K562 (cell line): Measurements from ENCODE around the gene UBL3. TPM values are rescaled to one million over a fixed set of nuclear protein-coding genes. Genes with fewer than 3 reads are reported as not detected.

Experiments used
- ATAC-seq: fragments of 200-7000 bp; cut with Tn5 transposase; 3 replicates; pipeline ENCODE4 v1.9.1; 2020; ENCODE audit warnings: moderate library complexity
- BruUV-seq: library from RNA; stranded (reverse); fragments of 400-500 nt; replicated peaks from 2 replicates; lab custom pipeline; 2021; lab: Mats Ljungman, UMichigan
- CTCF ChIA-PET: fragments of 300-600 bp; formaldehyde crosslinking; extraction: SDS; loops from one replicate; lab custom pipeline; 2021; ENCODE audit warnings: low intra/inter-chr PET ratio; lab: Yijun Ruan, JAX
- POLR2A ChIA-PET: fragments of 300-600, 350-650 bp; sonication (Branson Sonifier 250); formaldehyde crosslinking; extraction: SDS; loops from one replicate; lab custom pipeline; 2021; ENCODE audit warnings: antibody characterized with exemption, inconsistent platforms; lab: Yijun Ruan, JAX
- DNase-seq, 4 experiments: peaks; one replicate each; pipeline versions ENCODE4 v3.0.0 to v3.0.0-alpha.2; 2011 to 2018; ENCODE audit warnings: low spot score in 3 of 4, mixed read lengths in 3 of 4; ENCODE audit errors: extremely low read depth in 1 of 4
- FAIRE-seq: peaks from 2 replicates; lab custom pipeline; 2011; peaks lifted over from hg19 to GRCh38; lab: Jason Lieb, UNC
- H2AFZ ChIP-seq: 2 replicates; pipeline ENCODE4 v1.6.0; 2011; ENCODE audit warnings: low read depth, low read length, control low read depth, inconsistent platforms
- H3K27ac ChIP-seq: fragments of 200-600 bp; 3 replicates; pipeline ENCODE4 v1.8.0; 2011; ENCODE audit warnings: low read depth, mild to moderate bottlenecking, control low read depth, inconsistent platforms, low read length, moderate library complexity, mixed read lengths; ENCODE audit errors: extremely low read depth
- H3K27me3 ChIP-seq, 2 experiments: fragments of 300-600 bp in 1 of 2; 2 replicates in 1 of 2; 3 replicates in 1 of 2; pipeline versions ENCODE4 v1.6.0 to v1.8.0; 2011; ENCODE audit warnings: inconsistent platforms in 2 of 2, low read length in 2 of 2, mild to moderate bottlenecking in 1 of 2, mixed read lengths in 1 of 2, moderate library complexity in 1 of 2; ENCODE audit not compliant: control insufficient read depth in 2 of 2, insufficient read depth in 2 of 2
- H3K36me3 ChIP-seq: fragments of 300-600 bp; 3 replicates; pipeline ENCODE4 v1.8.0; 2011; ENCODE audit warnings: mild to moderate bottlenecking, low read length, inconsistent platforms; ENCODE audit not compliant: control insufficient read depth, insufficient read depth
- H3K4me1 ChIP-seq, 2 experiments: fragments of 200-600 bp in 1 of 2; replicated peaks in 1 of 2; 2 replicates in 1 of 2; 3 replicates in 1 of 2; pipeline versions ENCODE4 v1.5.1 to v1.8.0; 2011; ENCODE audit warnings: inconsistent platforms in 2 of 2, low read length in 2 of 2, mild to moderate bottlenecking in 1 of 2, mixed read lengths in 1 of 2, moderate library complexity in 1 of 2; ENCODE audit not compliant: control insufficient read depth in 2 of 2, insufficient read depth in 2 of 2
- H3K4me2 ChIP-seq: 2 replicates; pipeline ENCODE4 v1.6.1; 2011; ENCODE audit warnings: low read length, control low read depth, inconsistent platforms, mixed read lengths; ENCODE audit not compliant: insufficient read depth
- H3K4me3 ChIP-seq: fragments of 200-600 bp; sonication (generic), shearing (Covaris generic); 2 replicates; pipeline ENCODE4 v1.5.1; 2016; ENCODE audit warnings: control low read depth, inconsistent platforms
- H3K79me2 ChIP-seq: fragments of 200-600 bp; 3 replicates; pipeline ENCODE4 v1.8.0; 2011; ENCODE audit warnings: low read length, inconsistent platforms; ENCODE audit not compliant: control insufficient read depth, insufficient read depth
- H3K9ac ChIP-seq, 2 experiments: 2 replicates each; pipeline versions ENCODE4 v1.6.0 to v1.6.1; 2011; ENCODE audit warnings: low read depth in 2 of 2, low read length in 2 of 2, control low read depth in 1 of 2, inconsistent platforms in 1 of 2, mild to moderate bottlenecking in 1 of 2, mixed read lengths in 1 of 2; ENCODE audit not compliant: insufficient read depth in 1 of 2
- H3K9me1 ChIP-seq: one replicate; pipeline ENCODE4 v1.6.0; 2011; ENCODE audit warnings: inconsistent platforms, mild to moderate bottlenecking, low read length, moderate library complexity; ENCODE audit not compliant: control insufficient read depth, insufficient read depth
- H3K9me3 ChIP-seq: replicated peaks from 2 replicates; pipeline ENCODE4 v1.5.1; 2011; ENCODE audit warnings: low read depth, low read length, inconsistent platforms; ENCODE audit not compliant: control insufficient read depth, insufficient read depth
- H4K20me1 ChIP-seq: replicated peaks from 2 replicates; pipeline ENCODE4 v1.6.1; 2011; ENCODE audit warnings: low read length, inconsistent platforms, mixed read lengths; ENCODE audit not compliant: control insufficient read depth, insufficient read depth
- CC2D1A ChIP-seq: fragments of 450-650 bp; IDR thresholded peaks from 2 replicates; pipeline ENCODE4 v1.6.1; 2017; ENCODE audit warnings: mild to moderate bottlenecking
- KDM4B ChIP-seq, 2 experiments: fragments of 450-650 bp in 1 of 2; sonication (generic) in 1 of 2; IDR thresholded peaks; 2 replicates each; pipeline ENCODE4 v1.6.1; 2016 to 2017; ENCODE audit warnings: borderline replicate concordance in 2 of 2, antibody characterized with exemption in 1 of 2, low read depth in 1 of 2, mild to moderate bottlenecking in 1 of 2
- NUFIP1 ChIP-seq: fragments of 450-650 bp; IDR thresholded peaks from 2 replicates; pipeline ENCODE4 v1.6.1; 2018; ENCODE audit not compliant: partially characterized antibody
- SETDB1 ChIP-seq: IDR thresholded peaks from one replicate; pipeline ENCODE4 v1.6.1; 2012; ENCODE audit warnings: low read length, control low read depth, inconsistent platforms
- SLC30A9 ChIP-seq: fragments of 250-450 bp; sonication (Bioruptor Pico); IDR thresholded peaks from 2 replicates; pipeline ENCODE4 v1.8.0; 2022; ENCODE audit warnings: mild to moderate bottlenecking, moderate library complexity
- TFAP4 ChIP-seq: sonication (generic); formaldehyde crosslinking; IDR thresholded peaks from 2 replicates; pipeline ENCODE4 v1.8.0; 2022; ENCODE audit warnings: missing genetic modification reagents, mild to moderate bottlenecking, moderate library complexity, borderline replicate concordance
- YY1 ChIP-seq, 3 experiments: IDR thresholded peaks; 2 replicates each; pipeline ENCODE4 v1.6.1; 2011; ENCODE audit warnings: low read length in 2 of 3, mild to moderate bottlenecking in 2 of 3, moderate library complexity in 2 of 3, borderline replicate concordance in 1 of 3, control low read depth in 1 of 3, low read depth in 1 of 3; ENCODE audit not compliant: insufficient read depth in 3 of 3, insufficient replicate concordance in 2 of 3, control insufficient read depth in 1 of 3, insufficient read length in 1 of 3; ENCODE audit errors: extremely low read depth in 1 of 3
- ZNF277 ChIP-seq: fragments of 250-450 bp; sonication (Bioruptor Pico); IDR thresholded peaks from 2 replicates; pipeline ENCODE4 v1.8.0; 2022; ENCODE audit warnings: inconsistent platforms, mild to moderate bottlenecking, moderate library complexity, borderline replicate concordance
- ZNF586 ChIP-seq: fragments of 450-650 bp; formaldehyde crosslinking; conservative IDR thresholded peaks from 2 replicates; pipeline ENCODE4 v1.4.0; 2020; ENCODE audit warnings: mild to moderate bottlenecking, moderate library complexity
- ZNF589 ChIP-seq: fragments of 200-800 bp; sonication (Bioruptor generic); IDR thresholded peaks from 2 replicates; pipeline ENCODE4 v1.6.1; 2016; ENCODE audit warnings: low read depth, missing genetic modification characterization, missing compliant biosample characterization
- WGBS: fragments of 100-300 bp; shearing (Covaris generic); methylation state at CpG from one replicate; pipeline ENCODE4 v1.1.6; 2016; ENCODE audit warnings: low coverage, mixed read lengths; ENCODE audit not compliant: insufficient coverage; ENCODE audit errors: missing lambda C conversion rate; 5-methylcytosine and 5-hydroxymethylcytosine counted together
- in situ Hi-C: fragments of 300-500 bp; cut with MboI; formaldehyde crosslinking; loops from 4 replicates; pipeline ENCODE4 v1.15.0; 2018; ENCODE audit warnings: inconsistent platforms, mixed read lengths
- intact Hi-C: fragments of 100-400 bp; cut with micrococcal nuclease; formaldehyde crosslinking; loops from 2 replicates; pipeline ENCODE4 v1.14.2; 2022
- polyA plus RNA-seq, 8 experiments: library from polyadenylated mRNA; depleted of rRNA in 4 of 8; stranded (reverse) in 5 of 8; unstranded in 3 of 8; fragments of >200 nt; fragmentation: Nextera tagmentation in 2 of 8; fragmentation: Illumina TruSeq in 1 of 8; extraction: Ambion mirVana in 2 of 8; extraction: Trizol in 1 of 8; gene quantifications; 2 replicates each; pipeline versions ENCODE4 v1.2.1 to v1.2.3, GENCODE V29; 2011 to 2014; ENCODE audit warnings: inconsistent platforms in 1 of 8, missing spikeins in 1 of 8
- total RNA-seq, 7 experiments: library from RNA; depleted of rRNA in 6 of 7; stranded (reverse); fragments of >200 nt in 6 of 7; fragmentation: Illumina TruSeq in 2 of 7; extraction: Trizol in 2 of 7; gene quantifications; 2 replicates each; pipeline versions ENCODE4 v1.2.1 to v1.2.3, GENCODE V29; 2011 to 2021; ENCODE audit warnings: low replicate concordance in 1 of 7

UBL3 gene
- total and polyA plus RNA-seq, 9 of the 15 experiments (the other 6 are each of a cell fraction or from before 2014, with no cell fraction given), result 0.64 to 2.4 (median 1.8) TPM

GRCh38 chr13:29875646-29876045 is 25.2 kb upstream of the UBL3 start:
- no peak overlapping the region for H3K4me3 ChIP-seq
- BruUV-seq, result no TSS peak
- H3K9ac ChIP-seq, result no peak overlapping the region
- intact Hi-C loops, result no loop called here
- no peaks in the 10 kb centered on the region for H3K9me1 ChIP-seq
- CTCF ChIA-PET, result no interaction called here
- no peak overlapping the region for H3K27ac ChIP-seq
- DNase-seq (no peak), ATAC-seq (no peak)
- no peaks in the 10 kb centered on the region for H3K9me3 ChIP-seq
- TF ChIP-seq CC2D1A (no peak), SETDB1 (no peak), TFAP4 (CRISPR knock-in tag) (no peak), KDM4B (IDR thresholded peaks at IDR 0.05; ENCODE audit: borderline replicate concordance in 2 of 2, low read depth in 1 of 2) (no peak), ZNF277 (CRISPR knock-in tag) (no peak), NUFIP1 (no peak), ZNF586 (no peak), YY1 (IDR thresholded peaks at IDR 0.05; ENCODE audit: borderline replicate concordance in 1 of 3, control insufficient read depth in 1 of 3, extremely low read depth in 1 of 3, insufficient read depth in 3 of 3, insufficient read length in 1 of 3, insufficient replicate concordance in 2 of 3, low read depth in 1 of 3, low read length in 2 of 3) (no peak), SLC30A9 (no peak), ZNF589 (no peak)
- TF ChIP-seq, all 486 proteins: peak for 0
- in situ Hi-C loops, result no loop called here
- no peak overlapping the region for H3K4me2 ChIP-seq
- no peaks in the 10 kb centered on the region; a peak in 2 of 5 replicates for H3K27me3 ChIP-seq
- POLR2A ChIA-PET, result no interaction called here
- no peaks in the 10 kb centered on the region for H3K4me1 ChIP-seq
- no peak overlapping the region for H2AFZ ChIP-seq
- WGBS, result 0% methylated on average over 3 of the region's 3 CpGs
- no peaks in the 10 kb centered on the region for H4K20me1 ChIP-seq
- no peaks in the 10 kb centered on the region for H3K79me2 ChIP-seq
- no peaks in the 10 kb centered on the region for H3K36me3 ChIP-seq
- FAIRE-seq, result no peak
